GM19025 (cell line): ENCODE data around the gene ENPP3.

ENCODE experiments used
- ATAC-seq: cut with Tn5 transposase; IDR thresholded peaks from one replicate; pipeline ENCODE4 v1.9.1; 2021; ENCODE audit warnings: mild to moderate bottlenecking, low read depth, moderate library complexity; ENCODE audit not compliant: unreplicated experiment

The ENPP3 gene

GRCh38 chr6:131636880-131637792 lies at the start of gene ENPP3:
Gene ENPP3, plus strand, starts transcription at chr6:131637302. Its CDS starts 83 bp downstream, at chr6:131637385.
- ATAC-seq, result no peak

- no peak for ATAC-seq
These were observed 49.2 kb upstream of the ENPP3 start for GRCh38 chr6:131587909-131588308.

- ATAC-seq, result no peak
These were observed 48.5 kb upstream of the ENPP3 start for GRCh38 chr6:131588643-131589042.

GRCh38 chr6:131592935-131593334 lies 44.2 kb upstream of the ENPP3 start:
- no peak for ATAC-seq

- no peak for ATAC-seq
These were observed 43.0 kb upstream of the ENPP3 start for GRCh38 chr6:131594074-131594473.

- no peak for ATAC-seq
These were observed 39.7 kb upstream of the ENPP3 start for GRCh38 chr6:131597446-131597845.

- no peak for ATAC-seq
These were observed 36.4 kb upstream of the ENPP3 start for GRCh38 chr6:131600716-131601115.

- no peak for ATAC-seq
These were observed 34.3 kb upstream of the ENPP3 start for GRCh38 chr6:131602781-131603312.

GRCh38 chr6:131613296-131613925 lies 23.7 kb upstream of the ENPP3 start:
- no peak for ATAC-seq

GRCh38 chr6:131615275-131615674 lies 21.8 kb upstream of the ENPP3 start:
- no peak for ATAC-seq

- ATAC-seq, result peak; percentile 95
These were observed 9.1 kb upstream of the ENPP3 start, which contains the start of gene MED23 for GRCh38 chr6:131627724-131628682. Gene MED23, minus strand, starts transcription at chr6:131628242. Its CDS starts 193 bp downstream, at chr6:131628049.

GRCh38 chr6:131628726-131629125 lies 8.4 kb upstream of the ENPP3 start:
- ATAC-seq, result no peak

- ATAC-seq, result no peak
These were observed 7.5 kb upstream of the ENPP3 start for GRCh38 chr6:131629651-131630050.

GRCh38 chr6:131631625-131632289 lies 5.3 kb upstream of the ENPP3 start:
- ATAC-seq, result no peak

GRCh38 chr6:131635384-131636340 lies 1.4 kb upstream of the ENPP3 start:
- ATAC-seq, result peak; percentile 67

GRCh38 chr6:131638013-131638412 lies 911 bp downstream of the ENPP3 start:
- ATAC-seq, result no peak

- peak; percentile 64 for ATAC-seq
These were observed 3.0 kb downstream of the ENPP3 start for GRCh38 chr6:131640100-131640499.

- ATAC-seq, result no peak
These were observed 3.5 kb downstream of the ENPP3 start for GRCh38 chr6:131640576-131640975.

GRCh38 chr6:131641554-131641953 lies 4.5 kb downstream of the ENPP3 start:
- no peak for ATAC-seq
